WTC11 (cell line): Measurements from ENCODE around the gene MASP2. TPM values are rescaled to one million over a fixed set of nuclear protein-coding genes. Genes with fewer than 3 reads are reported as not detected.
A peak's percentile ranks its signal among the peaks of the same experiment; 100 is the strongest.

ENCODE experiments used
- ARID4B ChIP-seq: sonication (generic); formaldehyde crosslinking; IDR thresholded peaks from 2 replicates; pipeline ENCODE4 v1.8.0; 2023; ENCODE audit warnings: missing genetic modification reagents, mild to moderate bottlenecking, borderline replicate concordance
- CBFB ChIP-seq: sonication (generic); formaldehyde crosslinking; IDR thresholded peaks from 2 replicates; pipeline ENCODE4 v1.8.1; 2022; ENCODE audit warnings: mild to moderate bottlenecking, low read depth, missing genetic modification reagents
- CREM ChIP-seq: sonication (generic); formaldehyde crosslinking; IDR thresholded peaks from 2 replicates; pipeline ENCODE4 v1.8.1; 2022; ENCODE audit warnings: mild to moderate bottlenecking, missing genetic modification reagents, moderate library complexity
- E2F1 ChIP-seq: sonication (generic); formaldehyde crosslinking; IDR thresholded peaks from 2 replicates; pipeline ENCODE4 v1.8.0; 2022; ENCODE audit warnings: mild to moderate bottlenecking, missing genetic modification reagents
- E2F5 ChIP-seq: sonication (generic); formaldehyde crosslinking; IDR thresholded peaks from 2 replicates; pipeline ENCODE4 v1.8.1; 2022; ENCODE audit warnings: mild to moderate bottlenecking, moderate library complexity, missing genetic modification reagents
- ETV6 ChIP-seq: sonication (generic); formaldehyde crosslinking; IDR thresholded peaks from 2 replicates; pipeline ENCODE4 v1.8.1; 2022; ENCODE audit warnings: mild to moderate bottlenecking, missing genetic modification reagents
- FOXK1 ChIP-seq: sonication (generic); formaldehyde crosslinking; IDR thresholded peaks from 2 replicates; pipeline ENCODE4 v1.8.0; 2022; ENCODE audit warnings: mild to moderate bottlenecking, moderate library complexity, missing genetic modification reagents
- FOXP1 ChIP-seq: sonication (generic); formaldehyde crosslinking; IDR thresholded peaks from 2 replicates; pipeline ENCODE4 v1.8.0; 2022; ENCODE audit warnings: missing genetic modification reagents, mild to moderate bottlenecking, moderate library complexity, borderline replicate concordance
- FOXP4 ChIP-seq: sonication (generic); formaldehyde crosslinking; IDR thresholded peaks from 2 replicates; pipeline ENCODE4 v1.8.0; 2022; ENCODE audit warnings: mild to moderate bottlenecking, missing genetic modification reagents
- IRF1 ChIP-seq: sonication (generic); formaldehyde crosslinking; IDR thresholded peaks from 2 replicates; pipeline ENCODE4 v1.8.0; 2023; ENCODE audit warnings: missing genetic modification reagents
- MAX ChIP-seq: sonication (generic); formaldehyde crosslinking; IDR thresholded peaks from 2 replicates; pipeline ENCODE4 v1.8.0; 2022; ENCODE audit warnings: mild to moderate bottlenecking, missing genetic modification reagents
- MLX ChIP-seq: sonication (generic); formaldehyde crosslinking; IDR thresholded peaks from 2 replicates; pipeline ENCODE4 v1.8.1; 2023; ENCODE audit warnings: mild to moderate bottlenecking, missing genetic modification reagents, moderate library complexity
- NFYB ChIP-seq: sonication (generic); formaldehyde crosslinking; conservative IDR thresholded peaks from 2 replicates; pipeline ENCODE4 v1.8.0; 2022; ENCODE audit warnings: low read depth, missing genetic modification reagents
- NR2C2 ChIP-seq: sonication (generic); formaldehyde crosslinking; IDR thresholded peaks from 2 replicates; pipeline ENCODE4 v1.8.0; 2022; ENCODE audit warnings: mild to moderate bottlenecking, missing genetic modification reagents
- PRRX2 ChIP-seq: fragments of 250-450 bp; sonication (Bioruptor Pico); IDR thresholded peaks from 2 replicates; pipeline ENCODE4 v1.8.0; 2021; ENCODE audit warnings: mild to moderate bottlenecking
- SP1 ChIP-seq: sonication (generic); formaldehyde crosslinking; conservative IDR thresholded peaks from 2 replicates; pipeline ENCODE4 v1.8.1; 2022; ENCODE audit warnings: missing genetic modification reagents
- TCF7 ChIP-seq: sonication (generic); formaldehyde crosslinking; IDR thresholded peaks from 2 replicates; pipeline ENCODE4 v1.8.0; 2022; ENCODE audit warnings: mild to moderate bottlenecking, low read depth, missing genetic modification reagents, moderate library complexity
- USF2 ChIP-seq: sonication (generic); formaldehyde crosslinking; IDR thresholded peaks from 2 replicates; pipeline ENCODE4 v1.8.1; 2023; ENCODE audit warnings: mild to moderate bottlenecking, missing genetic modification reagents, moderate library complexity
- ZBTB21 ChIP-seq: sonication (generic); formaldehyde crosslinking; IDR thresholded peaks from 2 replicates; pipeline ENCODE4 v1.8.1; 2023; ENCODE audit warnings: mild to moderate bottlenecking, missing genetic modification reagents, borderline replicate concordance
- ZNF263 ChIP-seq: sonication (generic); formaldehyde crosslinking; IDR thresholded peaks from 2 replicates; pipeline ENCODE4 v1.8.1; 2022; ENCODE audit warnings: low read depth, mild to moderate bottlenecking, moderate library complexity, missing genetic modification reagents
- ZNF532 ChIP-seq: fragments of 250-450 bp; sonication (Bioruptor Pico); IDR thresholded peaks from 2 replicates; pipeline ENCODE4 v1.9.0; 2021; ENCODE audit warnings: mild to moderate bottlenecking, borderline replicate concordance
- total RNA-seq: library from RNA; stranded (reverse); gene quantifications from 3 replicates; pipeline ENCODE4 v1.2.3, GENCODE V29; 2021

MASP2 gene
- total RNA-seq, 1 experiment from 2014 or later: 0.57 TPM

- TF ChIP-seq FOXK1 (CRISPR knock-in tag) (peak; percentile 41; the same call in 1 of the 2 replicates), NR2C2 (no peak), FOXP4 (CRISPR knock-in tag) (peak; percentile 68), MAX (CRISPR knock-in tag) (peak; percentile 68; the same call in 1 of the 2 replicates), PRRX2 (CRISPR knock-in tag) (no peak), ETV6 (CRISPR knock-in tag) (no peak), USF2 (CRISPR knock-in tag) (no peak), TCF7 (peak; percentile 84; the same call in 1 of the 2 replicates), SP1 (CRISPR knock-in tag) (peak; percentile 84), CBFB (CRISPR knock-in tag) (no peak), ZBTB21 (CRISPR knock-in tag) (no peak), NFYB (CRISPR knock-in tag) (0 out of 2 replicates have a peak, but pooled peaks have one; percentile 28), ARID4B (CRISPR knock-in tag) (peak; percentile 95), ZNF532 (CRISPR knock-in tag) (no peak), IRF1 (CRISPR knock-in tag) (no peak), E2F5 (0 out of 2 replicates have a peak, but pooled peaks have one; percentile 17), CREM (CRISPR knock-in tag) (0 out of 2 replicates have a peak, but pooled peaks have one; percentile 78), ZNF263 (0 out of 2 replicates have a peak, but pooled peaks have one; percentile 43), FOXP1 (peak; percentile 92), MLX (CRISPR knock-in tag) (peak; percentile 21; the same call in 1 of the 2 replicates), E2F1 (CRISPR knock-in tag) (0 out of 2 replicates have a peak, but pooled peaks have one; percentile 46)
These were observed 34.5 kb downstream of the MASP2 start, which contains the start of gene TARDBP (continued) for GRCh38 chr1:11012260-11013159.
